Uterus (tissue), 4 donors: Measurements from ENCODE around the gene SPTSSA. TPM values are rescaled to one million over a fixed set of nuclear protein-coding genes. Genes with fewer than 3 reads are reported as not detected.

Source experiments
- DNase-seq, 2 donors: peaks; one replicate each; pipeline ENCODE4 v3.0.0-alpha.2; 2019 to 2020
- H3K27ac ChIP-seq, 2 donors: fragments of 200-600 bp; sonication (generic); 1 replicate in 1 of 2; 2 replicates in 1 of 2; pipeline ENCODE4 v1.5.1; 2016 to 2018
- H3K27me3 ChIP-seq, 2 donors: fragments of 200-600 bp; sonication (generic); one replicate each; pipeline ENCODE4 v1.5.1; 2018 to 2019; ENCODE audit warnings: control low read depth in 1 of 2
- H3K36me3 ChIP-seq, 2 donors: fragments of 200-600 bp; sonication (generic); one replicate each; pipeline ENCODE4 v1.5.1; 2019; ENCODE audit warnings: control low read depth in 1 of 2
- H3K4me1 ChIP-seq, 2 donors: fragments of 200-600 bp; sonication (generic); one replicate each; pipeline ENCODE4 v1.5.1; 2018 to 2019; ENCODE audit warnings: control low read depth in 1 of 2
- H3K4me3 ChIP-seq, 2 donors: fragments of 200-600 bp; sonication (generic); 1 replicate in 1 of 2; 2 replicates in 1 of 2; pipeline ENCODE4 v1.5.1; 2018 to 2019; ENCODE audit warnings: mild to moderate bottlenecking in 1 of 2
- H3K9me3 ChIP-seq, 2 donors: fragments of 200-600 bp; sonication (generic); one replicate each; pipeline ENCODE4 v1.5.1; 2019; ENCODE audit warnings: control low read depth in 1 of 2
- POLR2A ChIP-seq, 2 donors: fragments of 450-650 bp; IDR thresholded peaks; one replicate each; pipeline ENCODE4 v1.6.1; 2016; ENCODE audit warnings: antibody characterized with exemption in 2 of 2, mild to moderate bottlenecking in 1 of 2, moderate library complexity in 1 of 2
- intact Hi-C: fragments of 100-400 bp; cut with DNase I; formaldehyde crosslinking; loops from one replicate; pipeline ENCODE4 v1.15.1; 2023; ENCODE audit warnings: low total_unique reads
- total RNA-seq, 4 donors: library from RNA; depleted of rRNA in 3 of 4; stranded (reverse); fragments of >200 nt in 3 of 4; gene quantifications; one replicate each; pipeline versions ENCODE4 v1.1.0 to v1.2.4, GENCODE V29; 2014 to 2023
- TF ChIP-seq, protein P1 (sequence below), 4 experiments: fragments of 200-600 bp in 2 of 4; fragments of 450-650 bp in 2 of 4; sonication (generic) in 2 of 4; IDR thresholded peaks; one replicate each; pipeline ENCODE4 v1.5.1; 2016 to 2019; ENCODE audit warnings: antibody characterized with exemption in 4 of 4, mild to moderate bottlenecking in 2 of 4, moderate library complexity in 1 of 4
- donor health status: DM: yes; HTN: yes; CAD: no.

Gene SPTSSA
- total RNA-seq, 4 donors from 2014 or later, result 6.9 to 34.1 (median 28.4) TPM

DNA sequence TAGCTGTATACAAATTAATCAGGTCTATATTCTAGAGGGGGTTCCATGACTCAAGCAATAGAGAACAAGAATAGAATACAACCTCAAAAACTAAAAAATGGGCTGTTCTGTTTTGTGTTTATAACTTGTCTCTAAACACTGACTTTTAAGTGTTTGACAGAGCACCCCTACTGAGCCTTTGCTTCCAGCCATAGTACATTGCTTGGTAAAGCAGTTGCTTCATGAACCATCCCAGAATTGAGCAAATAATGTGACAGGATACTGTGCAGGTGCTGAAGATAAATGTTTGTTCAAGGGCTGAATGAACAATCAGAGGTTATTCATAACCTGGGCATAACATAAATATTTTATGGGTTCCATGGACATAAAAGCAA, 11.5 kb downstream of the SPTSSA start:
- no peak for DNase-seq
- intact Hi-C loops, result no loop called here

DNA sequence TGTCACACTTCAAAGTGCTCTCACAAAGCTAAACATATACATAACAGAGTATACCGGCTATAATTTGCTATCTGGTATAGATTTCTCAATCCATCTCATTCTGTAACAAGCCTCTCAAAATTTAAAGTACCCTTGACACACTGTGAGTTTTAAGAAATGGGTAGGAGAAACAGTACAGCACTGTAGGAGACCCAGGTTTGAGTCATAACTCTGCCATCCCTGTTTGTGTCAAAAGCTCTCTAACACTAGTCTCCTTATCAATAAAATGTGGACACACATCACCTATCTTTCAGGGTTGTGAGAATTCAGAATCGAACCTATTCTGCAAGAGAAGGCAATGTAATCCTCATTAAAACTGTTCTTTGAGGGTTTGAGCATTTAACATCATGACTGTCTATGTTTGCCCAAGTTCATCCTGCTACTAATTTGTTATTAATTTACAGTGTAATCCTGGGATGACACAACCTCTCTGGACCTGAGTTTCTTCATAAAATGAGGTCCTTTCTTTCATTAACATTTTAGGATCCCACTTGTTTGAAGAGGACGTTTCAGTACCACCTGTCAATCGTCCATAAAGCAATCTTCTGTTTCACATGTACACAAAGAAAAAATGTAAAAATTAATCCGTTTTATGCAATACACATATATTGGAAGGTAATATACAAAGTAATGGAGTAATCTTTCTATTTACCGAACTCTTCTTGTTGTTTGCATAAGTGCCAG, 12.1 kb downstream of the SPTSSA start:
- Histone ChIP-seq H3K36me3 (no peaks in the 10 kb centered on the region), H3K4me1 (no peaks in the 10 kb centered on the region), H3K9me3 (no peaks in the 10 kb centered on the region), H3K27ac (no peak overlapping the region), H3K4me3 (no peak overlapping the region), H3K27me3 (no peaks in the 10 kb centered on the region)
- DNase-seq, result no peak
- no peak for TF ChIP-seq POLR2A (IDR thresholded peaks at IDR 0.05)
- TF ChIP-seq, protein P1, sequence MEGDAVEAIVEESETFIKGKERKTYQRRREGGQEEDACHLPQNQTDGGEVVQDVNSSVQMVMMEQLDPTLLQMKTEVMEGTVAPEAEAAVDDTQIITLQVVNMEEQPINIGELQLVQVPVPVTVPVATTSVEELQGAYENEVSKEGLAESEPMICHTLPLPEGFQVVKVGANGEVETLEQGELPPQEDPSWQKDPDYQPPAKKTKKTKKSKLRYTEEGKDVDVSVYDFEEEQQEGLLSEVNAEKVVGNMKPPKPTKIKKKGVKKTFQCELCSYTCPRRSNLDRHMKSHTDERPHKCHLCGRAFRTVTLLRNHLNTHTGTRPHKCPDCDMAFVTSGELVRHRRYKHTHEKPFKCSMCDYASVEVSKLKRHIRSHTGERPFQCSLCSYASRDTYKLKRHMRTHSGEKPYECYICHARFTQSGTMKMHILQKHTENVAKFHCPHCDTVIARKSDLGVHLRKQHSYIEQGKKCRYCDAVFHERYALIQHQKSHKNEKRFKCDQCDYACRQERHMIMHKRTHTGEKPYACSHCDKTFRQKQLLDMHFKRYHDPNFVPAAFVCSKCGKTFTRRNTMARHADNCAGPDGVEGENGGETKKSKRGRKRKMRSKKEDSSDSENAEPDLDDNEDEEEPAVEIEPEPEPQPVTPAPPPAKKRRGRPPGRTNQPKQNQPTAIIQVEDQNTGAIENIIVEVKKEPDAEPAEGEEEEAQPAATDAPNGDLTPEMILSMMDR (IDR thresholded peaks at IDR 0.05), result no peak
- intact Hi-C loops, result no loop called here

More for the DNA sequence above, 11.5 kb downstream of the SPTSSA start:
- H3K27ac ChIP-seq, result no peak overlapping the region
- no peaks in the 10 kb centered on the region for H3K4me1 ChIP-seq
- no peaks in the 10 kb centered on the region for H3K36me3 ChIP-seq
- H3K9me3 ChIP-seq, result no peaks in the 10 kb centered on the region
- no peak overlapping the region for H3K4me3 ChIP-seq
- TF ChIP-seq, protein P1 (IDR thresholded peaks at IDR 0.05), result no peak
- no peaks in the 10 kb centered on the region for H3K27me3 ChIP-seq

DNA sequence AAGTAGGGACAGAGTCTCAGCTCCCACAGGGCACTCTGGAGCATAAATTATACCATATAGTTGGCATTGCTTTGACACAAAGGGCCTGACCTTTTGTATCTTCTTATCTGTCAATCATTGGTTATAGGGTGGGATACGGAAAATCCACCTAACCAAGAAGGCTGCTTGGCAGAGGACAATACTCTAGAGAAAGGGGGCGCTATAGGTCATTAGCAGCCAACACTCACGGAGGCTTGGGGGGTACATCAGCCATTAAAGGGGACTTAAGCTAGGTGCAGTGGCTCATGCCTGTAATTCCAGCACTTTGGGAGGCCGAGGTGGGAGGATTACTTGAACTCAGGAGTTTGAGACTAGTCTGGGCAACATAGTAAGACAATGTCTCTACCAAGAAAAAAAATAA, 22.9 kb downstream of the SPTSSA start:
- intact Hi-C loops, result no loop called here
- Histone ChIP-seq H3K4me1 (no peaks in the 10 kb centered on the region), H3K27me3 (no peaks in the 10 kb centered on the region), H3K9me3 (no peaks in the 10 kb centered on the region), H3K27ac (no peak overlapping the region), H3K36me3 (no peaks in the 10 kb centered on the region), H3K4me3 (no peak overlapping the region)
- DNase-seq, result no peak
- TF ChIP-seq, protein P1 (IDR thresholded peaks at IDR 0.05), result no peak

DNA sequence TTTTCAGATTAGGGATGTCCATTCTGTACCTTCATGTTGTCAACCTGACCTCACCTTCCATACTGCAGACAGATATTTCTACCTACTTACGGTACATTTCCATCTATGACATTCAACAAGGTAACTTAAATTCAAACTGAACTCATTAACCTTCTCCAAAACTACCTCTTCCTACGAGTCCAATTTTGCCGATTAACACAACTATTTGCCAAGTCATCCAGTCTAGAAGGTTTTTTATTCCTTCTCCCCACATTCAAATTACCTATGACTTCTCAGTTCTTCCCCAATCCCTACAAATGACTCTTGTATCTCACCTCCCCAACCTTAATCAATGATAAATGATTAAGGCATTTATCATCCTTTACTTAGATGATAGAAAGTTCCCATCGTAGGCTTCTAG, 23.6 kb downstream of the SPTSSA start:
- TF ChIP-seq, protein P1 (IDR thresholded peaks at IDR 0.05), result no peak
- TF ChIP-seq POLR2A (IDR thresholded peaks at IDR 0.05), result no peak
- no peaks in the 10 kb centered on the region for H3K36me3 ChIP-seq
- H3K4me1 ChIP-seq, result no peaks in the 10 kb centered on the region
- intact Hi-C loops, result no loop called here
- no peak for DNase-seq
- H3K9me3 ChIP-seq, result no peaks in the 10 kb centered on the region
- H3K27ac ChIP-seq, result no peak overlapping the region
- H3K4me3 ChIP-seq, result no peak overlapping the region
- H3K27me3 ChIP-seq, result no peaks in the 10 kb centered on the region

DNA sequence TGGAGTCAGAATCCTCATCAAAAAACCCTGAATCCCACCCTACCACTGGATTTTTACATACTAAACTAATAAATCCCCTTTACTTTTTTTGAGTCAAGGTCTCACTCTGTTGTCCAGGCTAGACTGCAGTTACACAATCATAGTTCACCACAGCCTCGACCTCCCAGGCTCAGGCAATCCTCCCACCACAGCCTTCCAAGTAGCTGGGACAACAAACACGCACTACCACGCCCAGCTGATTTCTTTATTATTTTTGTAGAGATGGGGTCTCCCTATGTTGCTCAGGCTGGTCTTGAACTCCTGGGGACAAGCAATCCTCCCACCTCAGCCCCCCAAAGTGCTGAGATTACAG, 24.3 kb downstream of the SPTSSA start:
- intact Hi-C loops, result no loop called here
- Histone ChIP-seq H3K27ac (no peak overlapping the region), H3K4me3 (no peak overlapping the region), H3K4me1 (no peaks in the 10 kb centered on the region), H3K36me3 (no peaks in the 10 kb centered on the region), H3K9me3 (no peaks in the 10 kb centered on the region), H3K27me3 (no peaks in the 10 kb centered on the region)
- TF ChIP-seq, protein P1 (IDR thresholded peaks at IDR 0.05), result no peak
- no peak for TF ChIP-seq POLR2A (IDR thresholded peaks at IDR 0.05)
- no peak for DNase-seq
